Inflammatory macrophage treated with lipopolysaccharide for 1 hour (primary cell): Measurements from ENCODE around the gene TEC.
"Not testable (repeated sequence)": the region's sequence is repeated elsewhere in the genome, so short reads cannot be mapped to it uniquely, and the experiment has no call there.

Experiments used
- DNase-seq, 2 donors: peaks; one replicate each; pipeline ENCODE4 v3.0.0-alpha.2; 2020 to 2022

Gene TEC

GRCh38 chr4:48268956-48269860 lies at the start of gene TEC:
Gene TEC, minus strand, starts transcription at chr4:48269838. Its CDS starts 41,224 bp downstream, at chr4:48228614.
- DNase-seq, result peak; percentile 42 to 53

- DNase-seq, result peak; percentile 46 to 74
Observed at GRCh38 chr4:48315728-48316630, 46.3 kb upstream of the TEC start.

GRCh38 chr4:48314746-48315145 lies 45.1 kb upstream of the TEC start:
- not testable (repeated sequence) for DNase-seq

- no peak for DNase-seq
Observed at GRCh38 chr4:48311896-48312295, 42.3 kb upstream of the TEC start.

- DNase-seq, result no peak
Observed at GRCh38 chr4:48308901-48309300, 39.3 kb upstream of the TEC start.

- no peak for DNase-seq
Observed at GRCh38 chr4:48307528-48307927, 37.9 kb upstream of the TEC start.

- no peak for DNase-seq
Observed at GRCh38 chr4:48305508-48305907, 35.9 kb upstream of the TEC start.

- DNase-seq, result no peak
Observed at GRCh38 chr4:48300004-48300403, 30.4 kb upstream of the TEC start.

GRCh38 chr4:48299560-48299959 lies 29.9 kb upstream of the TEC start:
- DNase-seq, result no peak

- DNase-seq, result no peak
Observed at GRCh38 chr4:48297256-48297846, 27.7 kb upstream of the TEC start.

- no peak for DNase-seq
Observed at GRCh38 chr4:48296365-48296764, 26.7 kb upstream of the TEC start.

GRCh38 chr4:48295116-48295515 lies 25.5 kb upstream of the TEC start:
- no peak for DNase-seq

- DNase-seq, result not testable (repeated sequence)
Observed at GRCh38 chr4:48292218-48292790, 22.7 kb upstream of the TEC start.

- peak; percentile 4 to 50 for DNase-seq
Observed at GRCh38 chr4:48290146-48290772, 20.6 kb upstream of the TEC start.

GRCh38 chr4:48286060-48286459 lies 16.4 kb upstream of the TEC start:
- not testable (repeated sequence) for DNase-seq

- not testable (repeated sequence) for DNase-seq
Observed at GRCh38 chr4:48285640-48286039, 16.0 kb upstream of the TEC start.

GRCh38 chr4:48275686-48276085 lies 6.0 kb upstream of the TEC start:
- DNase-seq, result no peak

GRCh38 chr4:48275247-48275646 lies 5.6 kb upstream of the TEC start:
- DNase-seq, result peak; percentile 42 to 67

GRCh38 chr4:48271626-48272025 lies 2.0 kb upstream of the TEC start:
- no peak for DNase-seq

- DNase-seq, result no peak
Observed at GRCh38 chr4:48270951-48271473, 1.4 kb upstream of the TEC start.

GRCh38 chr4:48270523-48270897 lies 872 bp upstream of the TEC start:
- peak in 1 of 2 donors; percentile 17 for DNase-seq
